Left ventricle myocardium inferior (tissue), 1 donor: Measurements from ENCODE around the gene INO80. TPM values are rescaled to one million over a fixed set of nuclear protein-coding genes. Genes with fewer than 3 reads are reported as not detected.

Experiments used
- DNase-seq: peaks from one replicate; pipeline ENCODE4 v3.0.0-alpha.2; 2020
- H3K27ac ChIP-seq: fragments of 200-600 bp; replicated peaks from 2 replicates; pipeline ENCODE4 v1.8.0; 2021
- H3K27me3 ChIP-seq: fragments of 200-600 bp; 2 replicates; pipeline ENCODE4 v1.8.0; 2021; ENCODE audit warnings: low read depth
- H3K36me3 ChIP-seq: fragments of 200-600 bp; 2 replicates; pipeline ENCODE4 v1.8.0; 2021
- H3K4me1 ChIP-seq: fragments of 200-600 bp; 2 replicates; pipeline ENCODE4 v1.8.0; 2021
- H3K4me3 ChIP-seq: fragments of 200-600 bp; 2 replicates; pipeline ENCODE4 v1.8.0; 2021; ENCODE audit warnings: mild to moderate bottlenecking, moderate library complexity
- H3K9me3 ChIP-seq: fragments of 200-600 bp; replicated peaks from 2 replicates; pipeline ENCODE4 v1.8.0; 2021
- CTCF ChIP-seq: fragments of 200-600 bp; IDR thresholded peaks from 2 replicates; pipeline ENCODE4 v1.8.0; 2021; ENCODE audit warnings: antibody characterized with exemption, mild to moderate bottlenecking, borderline replicate concordance
- intact Hi-C: fragments of 100-400 bp; cut with micrococcal nuclease; formaldehyde crosslinking; loops from one replicate; pipeline ENCODE4 v1.11.0; 2022
- total RNA-seq: library from RNA; stranded (reverse); fragmentation: NEBNext Ultra II Directional; extraction: Animal tissue kit (Norgen Biotek cat#: 25700); gene quantifications from one replicate; pipeline ENCODE4 v1.2.1, GENCODE V29; 2021
- donor health status: DM: no; HTN: yes; CAD: no; lungs with severe emphysema.

Gene INO80
- total RNA-seq, 1 donor from 2014 or later: 8.6 TPM

DNA sequence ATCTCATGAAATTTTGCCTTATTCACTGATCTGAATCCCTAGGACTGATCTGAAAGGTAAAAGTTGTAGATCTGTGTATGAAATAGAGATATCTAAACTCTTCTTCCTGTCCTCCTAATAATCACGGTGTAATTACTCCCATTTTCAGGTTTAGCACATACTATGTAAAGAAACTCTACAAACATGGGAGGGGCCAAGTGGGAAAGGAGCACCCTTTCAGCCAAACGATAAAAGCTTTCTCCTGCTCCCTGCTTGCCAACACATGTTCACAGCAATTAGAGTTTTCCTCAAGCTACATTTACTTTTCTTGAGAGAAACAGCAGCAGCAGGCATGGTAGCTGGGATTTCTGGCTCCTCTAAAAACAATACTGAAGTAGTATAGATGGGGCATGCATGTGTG lies 91.2 kb downstream of the INO80 start:
- Histone ChIP-seq H3K36me3 (peaks cover 39% of the 10 kb centered on the region), H3K27ac (peak overlapping the region; percentile 14), H3K4me3 (no peak overlapping the region), H3K4me1 (peaks cover 24% of the 10 kb centered on the region), H3K9me3 (no peaks in the 10 kb centered on the region), H3K27me3 (no peaks in the 10 kb centered on the region)
- no peak for DNase-seq
- intact Hi-C loops: no loop called here
- no peak for TF ChIP-seq CTCF

DNA sequence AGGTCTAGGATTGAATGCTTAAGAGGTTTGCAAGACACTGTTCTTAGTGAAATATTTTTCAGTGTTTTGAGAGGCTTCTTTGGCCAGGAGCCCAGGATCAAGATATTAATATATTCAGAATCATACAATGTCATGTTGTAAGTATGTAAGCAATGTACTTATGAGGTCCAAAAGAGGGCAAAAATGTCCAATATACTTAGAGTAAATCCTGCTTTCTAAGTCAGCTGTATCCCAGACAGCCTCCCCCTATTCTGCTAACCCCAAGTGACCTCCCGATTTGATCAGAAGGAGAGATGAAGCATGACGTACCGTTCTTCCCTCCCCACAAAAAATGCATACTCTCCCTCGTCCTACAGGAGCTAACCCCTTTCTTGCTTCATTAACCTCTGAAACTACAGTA lies 91.9 kb downstream of the INO80 start:
- no peak for TF ChIP-seq CTCF
- no peak overlapping the region for H3K4me3 ChIP-seq

GRCh38 chr15:41022487-41023090 lies 93.5 kb downstream of the INO80 start:
- intact Hi-C loops: no loop called here
- peaks cover 47% of the 10 kb centered on the region for H3K4me1 ChIP-seq
- DNase-seq: no peak
- no peak overlapping the region for H3K27ac ChIP-seq
- peak; percentile 81 for TF ChIP-seq CTCF
- no peaks in the 10 kb centered on the region for H3K27me3 ChIP-seq
- no peak overlapping the region for H3K4me3 ChIP-seq
- peaks cover 40% of the 10 kb centered on the region for H3K36me3 ChIP-seq
- no peaks in the 10 kb centered on the region for H3K9me3 ChIP-seq

More for the DNA sequence above, 91.9 kb downstream of the INO80 start:
- Histone ChIP-seq H3K27ac (peak overlapping the region; percentile 14), H3K4me1 (peaks cover 32% of the 10 kb centered on the region), H3K9me3 (no peaks in the 10 kb centered on the region), H3K36me3 (peaks cover 47% of the 10 kb centered on the region), H3K27me3 (no peaks in the 10 kb centered on the region)
- intact Hi-C loops: no loop called here
- DNase-seq: no peak

GRCh38 chr15:41020829-41021228 lies 95.3 kb downstream of the INO80 start:
- no peak for DNase-seq
- no peak for TF ChIP-seq CTCF
- H3K36me3 ChIP-seq: peaks cover 31% of the 10 kb centered on the region
- H3K27me3 ChIP-seq: no peaks in the 10 kb centered on the region
- H3K27ac ChIP-seq: no peak overlapping the region
- H3K4me3 ChIP-seq: no peak overlapping the region
- peaks cover 59% of the 10 kb centered on the region for H3K4me1 ChIP-seq
- H3K9me3 ChIP-seq: no peaks in the 10 kb centered on the region
- intact Hi-C loops: no loop called here

GRCh38 chr15:41020311-41020710 lies 95.8 kb downstream of the INO80 start:
- no peak for DNase-seq
- no peak for TF ChIP-seq CTCF
- Histone ChIP-seq H3K4me1 (peaks cover 59% of the 10 kb centered on the region), H3K27ac (peak overlapping the region; percentile 70), H3K36me3 (peaks cover 31% of the 10 kb centered on the region), H3K27me3 (no peaks in the 10 kb centered on the region), H3K4me3 (no peak overlapping the region), H3K9me3 (no peaks in the 10 kb centered on the region)
- intact Hi-C loops: no loop called here

- peaks cover 41% of the 10 kb centered on the region for H3K36me3 ChIP-seq
These were observed 96.9 kb downstream of the INO80 start for GRCh38 chr15:41019174-41019573.

More at GRCh38 chr15:41019174-41019573, 96.9 kb downstream of the INO80 start:
- Histone ChIP-seq H3K9me3 (no peaks in the 10 kb centered on the region), H3K27me3 (no peaks in the 10 kb centered on the region), H3K4me1 (peaks cover 54% of the 10 kb centered on the region), H3K4me3 (no peak overlapping the region), H3K27ac (peak overlapping the region; percentile 70)
- TF ChIP-seq CTCF: no peak
- intact Hi-C loops: loop anchor here (5.0 kb wide), 1 partner anchor 112 kb away; no protein-coding TSS in a partner anchor
- DNase-seq: no peak
